Measurements from ENCODE around the gene TTC7B.

TTC7B gene

DNA sequence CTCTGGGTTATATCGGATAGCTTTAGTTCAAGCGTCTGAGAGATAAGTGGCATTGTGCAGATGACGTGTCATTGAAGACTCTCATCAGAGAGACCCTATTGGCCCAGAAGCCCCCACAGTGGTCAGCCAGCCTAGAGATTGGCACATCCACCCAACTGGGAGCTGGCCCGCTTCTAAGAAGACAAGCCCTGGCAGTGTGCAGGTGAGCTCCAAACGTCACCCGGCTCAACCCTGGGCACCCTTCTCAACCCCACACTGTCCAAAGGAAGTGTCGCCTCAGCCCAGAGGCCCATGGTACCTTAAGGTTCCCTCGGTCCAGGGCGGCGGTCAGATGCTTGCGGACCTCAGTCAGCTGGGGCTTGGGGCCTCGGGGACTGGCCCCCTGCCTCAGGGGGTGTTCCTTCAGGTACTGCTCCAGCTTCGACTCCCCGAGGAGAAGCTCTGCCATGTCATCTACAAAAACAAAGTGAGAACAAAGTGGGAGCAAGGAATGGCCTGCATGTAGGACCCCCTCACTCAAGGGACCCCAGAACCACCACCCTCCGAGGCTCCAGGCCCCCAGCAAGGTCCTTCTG, 30.3 kb downstream of the TTC7B start:
- no peak overlapping the region for H3K4me2 ChIP-seq
- H3K36me3 ChIP-seq (ENCODE audit: insufficient read depth), result no peaks in the 10 kb centered on the region
- H4K20me1 ChIP-seq (ENCODE audit: insufficient read depth), result no peaks in the 10 kb centered on the region
- no peaks in the 10 kb centered on the region for H3K4me1 ChIP-seq (ENCODE audit: low read depth, poor library complexity, severe bottlenecking)
- no peak overlapping the region for H3K27ac ChIP-seq
- TF ChIP-seq, protein P1, sequence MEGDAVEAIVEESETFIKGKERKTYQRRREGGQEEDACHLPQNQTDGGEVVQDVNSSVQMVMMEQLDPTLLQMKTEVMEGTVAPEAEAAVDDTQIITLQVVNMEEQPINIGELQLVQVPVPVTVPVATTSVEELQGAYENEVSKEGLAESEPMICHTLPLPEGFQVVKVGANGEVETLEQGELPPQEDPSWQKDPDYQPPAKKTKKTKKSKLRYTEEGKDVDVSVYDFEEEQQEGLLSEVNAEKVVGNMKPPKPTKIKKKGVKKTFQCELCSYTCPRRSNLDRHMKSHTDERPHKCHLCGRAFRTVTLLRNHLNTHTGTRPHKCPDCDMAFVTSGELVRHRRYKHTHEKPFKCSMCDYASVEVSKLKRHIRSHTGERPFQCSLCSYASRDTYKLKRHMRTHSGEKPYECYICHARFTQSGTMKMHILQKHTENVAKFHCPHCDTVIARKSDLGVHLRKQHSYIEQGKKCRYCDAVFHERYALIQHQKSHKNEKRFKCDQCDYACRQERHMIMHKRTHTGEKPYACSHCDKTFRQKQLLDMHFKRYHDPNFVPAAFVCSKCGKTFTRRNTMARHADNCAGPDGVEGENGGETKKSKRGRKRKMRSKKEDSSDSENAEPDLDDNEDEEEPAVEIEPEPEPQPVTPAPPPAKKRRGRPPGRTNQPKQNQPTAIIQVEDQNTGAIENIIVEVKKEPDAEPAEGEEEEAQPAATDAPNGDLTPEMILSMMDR (conservative IDR thresholded peaks at IDR 0.05; ENCODE audit: low read depth, low read length), result no peak
- H3K79me2 ChIP-seq (ENCODE audit: insufficient read depth, low read depth), result no peaks in the 10 kb centered on the region
- no peaks in the 10 kb centered on the region for H3K27me3 ChIP-seq (ENCODE audit: insufficient read depth, low read depth)
- no peak overlapping the region for H3K4me3 ChIP-seq (IDR thresholded peaks at IDR 0.05; ENCODE audit: insufficient read depth, low read depth, low read length)
- no peak overlapping the region for H2AFZ ChIP-seq (ENCODE audit: low read depth)
- H3K9ac ChIP-seq, result no peak overlapping the region

- H4K20me1 ChIP-seq (ENCODE audit: insufficient read depth), result no peaks in the 10 kb centered on the region
- no peaks in the 10 kb centered on the region for H3K79me2 ChIP-seq (ENCODE audit: insufficient read depth, low read depth)
- no peaks in the 10 kb centered on the region for H3K27me3 ChIP-seq (ENCODE audit: insufficient read depth, low read depth)
- H3K9ac ChIP-seq, result no peak overlapping the region
- no peaks in the 10 kb centered on the region for H3K36me3 ChIP-seq (ENCODE audit: insufficient read depth)
- H2AFZ ChIP-seq (ENCODE audit: low read depth), result no peak overlapping the region
- no peaks in the 10 kb centered on the region for H3K4me1 ChIP-seq (ENCODE audit: low read depth, poor library complexity, severe bottlenecking)
- TF ChIP-seq, protein P1 (conservative IDR thresholded peaks at IDR 0.05; ENCODE audit: low read depth, low read length), result no peak
- H3K4me3 ChIP-seq (IDR thresholded peaks at IDR 0.05; ENCODE audit: insufficient read depth, low read depth, low read length), result no peak overlapping the region
- no peak overlapping the region for H3K27ac ChIP-seq
- no peak overlapping the region for H3K4me2 ChIP-seq
Observed at GRCh38 chr14:90785471-90785870, 30.8 kb downstream of the TTC7B start.

- Histone ChIP-seq H3K4me2 (no peak overlapping the region), H4K20me1 (ENCODE audit: insufficient read depth) (no peaks in the 10 kb centered on the region), H3K27ac (no peak overlapping the region), H3K4me3 (IDR thresholded peaks at IDR 0.05; ENCODE audit: insufficient read depth, low read depth, low read length) (no peak overlapping the region), H2AFZ (ENCODE audit: low read depth) (no peak overlapping the region), H3K79me2 (ENCODE audit: insufficient read depth, low read depth) (no peaks in the 10 kb centered on the region), H3K9ac (no peak overlapping the region), H3K27me3 (ENCODE audit: insufficient read depth, low read depth) (no peaks in the 10 kb centered on the region), H3K36me3 (ENCODE audit: insufficient read depth) (no peaks in the 10 kb centered on the region), H3K4me1 (ENCODE audit: low read depth, poor library complexity, severe bottlenecking) (no peaks in the 10 kb centered on the region)
- TF ChIP-seq, protein P1 (conservative IDR thresholded peaks at IDR 0.05; ENCODE audit: low read depth, low read length), result no peak
Observed at GRCh38 chr14:90784621-90785270, 31.5 kb downstream of the TTC7B start.

DNA sequence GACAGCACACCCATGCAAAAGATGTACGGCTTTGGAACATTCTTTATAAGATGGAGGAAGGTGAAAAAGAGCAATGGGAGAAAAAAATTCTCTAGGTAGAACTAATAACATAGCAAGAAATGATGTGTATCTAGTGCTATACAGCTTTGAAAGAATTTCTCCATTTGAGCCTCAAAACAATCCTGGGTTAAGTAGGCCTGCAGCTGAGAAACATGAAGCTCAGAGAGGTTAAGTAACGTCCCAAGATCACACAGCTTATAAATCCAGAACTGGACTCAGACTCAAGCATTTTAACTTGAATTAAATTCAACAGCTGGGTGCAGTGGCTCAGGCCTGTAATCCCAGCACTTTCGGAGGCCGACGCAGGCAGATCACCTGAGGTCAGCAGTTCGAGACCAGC, 32.9 kb downstream of the TTC7B start:
- H2AFZ ChIP-seq (ENCODE audit: low read depth), result no peak overlapping the region
- no peaks in the 10 kb centered on the region for H3K79me2 ChIP-seq (ENCODE audit: insufficient read depth, low read depth)
- H3K9ac ChIP-seq, result no peak overlapping the region
- no peaks in the 10 kb centered on the region for H3K36me3 ChIP-seq (ENCODE audit: insufficient read depth)
- H3K4me3 ChIP-seq (IDR thresholded peaks at IDR 0.05; ENCODE audit: insufficient read depth, low read depth, low read length), result no peak overlapping the region
- TF ChIP-seq, protein P1 (conservative IDR thresholded peaks at IDR 0.05; ENCODE audit: low read depth, low read length), result no peak
- H3K4me1 ChIP-seq (ENCODE audit: low read depth, poor library complexity, severe bottlenecking), result no peaks in the 10 kb centered on the region
- H4K20me1 ChIP-seq (ENCODE audit: insufficient read depth), result no peaks in the 10 kb centered on the region
- H3K27ac ChIP-seq, result no peak overlapping the region
- H3K4me2 ChIP-seq, result no peak overlapping the region
- H3K27me3 ChIP-seq (ENCODE audit: insufficient read depth, low read depth), result no peaks in the 10 kb centered on the region

All from KMS-11 (cell line).